Gastrocnemius medialis (tissue), 4 donors: ENCODE data around the gene EPS15. TPM values are rescaled to one million over a fixed set of nuclear protein-coding genes. Genes with fewer than 3 reads are reported as not detected.

Experiments used
- ATAC-seq, 2 donors: fragments of 150-250 bp; one replicate each; pipeline ENCODE4 v1.9.1; 2016
- DNase-seq, 2 donors: peaks; one replicate each; pipeline ENCODE4 v3.0.0-alpha.2; 2019
- H3K27ac ChIP-seq, 4 donors: fragments of 200-600 bp; sonication (generic); 1 replicate in 1 of 4; 2 replicates in 3 of 4; pipeline ENCODE4 v1.5.1; 2016 to 2018; ENCODE audit warnings: mild to moderate bottlenecking in 2 of 4, moderate library complexity in 1 of 4
- H3K27me3 ChIP-seq, 3 donors: fragments of 200-600 bp; sonication (generic) in 2 of 3; 1 replicate in 1 of 3; 2 replicates in 2 of 3; pipeline versions ENCODE4 v1.5.1 to v1.6.0; 2016 to 2019; ENCODE audit warnings: mild to moderate bottlenecking in 1 of 3, moderate library complexity in 1 of 3
- H3K36me3 ChIP-seq, 2 donors: fragments of 200-600 bp; sonication (generic) in 1 of 2; one replicate each; pipeline ENCODE4 v1.5.1; 2017 to 2018
- H3K4me1 ChIP-seq, 2 donors: fragments of 200-600 bp; sonication (generic) in 1 of 2; one replicate each; pipeline ENCODE4 v1.5.1; 2016 to 2017; ENCODE audit warnings: mild to moderate bottlenecking in 2 of 2
- H3K4me3 ChIP-seq, 4 donors: fragments of 200-600 bp; sonication (generic) in 3 of 4; 1 replicate in 1 of 4; 2 replicates in 3 of 4; pipeline ENCODE4 v1.5.1; 2016 to 2019; ENCODE audit warnings: mild to moderate bottlenecking in 2 of 4
- H3K9me3 ChIP-seq, 3 donors: fragments of 200-600 bp; sonication (generic) in 2 of 3; 1 replicate in 1 of 3; 2 replicates in 2 of 3; pipeline ENCODE4 v1.5.1; 2016 to 2019
- CTCF ChIP-seq, 5 experiments: fragments of 450-650 bp in 3 of 5; fragments of 200-600 bp in 2 of 5; sonication (generic) in 2 of 5; IDR thresholded peaks in 4 of 5; conservative IDR thresholded peaks in 1 of 5; 1 replicate in 4 of 5; 2 replicates in 1 of 5; pipeline ENCODE4 v1.5.1; 2016 to 2019; ENCODE audit warnings: antibody characterized with exemption in 5 of 5, mild to moderate bottlenecking in 3 of 5, moderate library complexity in 3 of 5
- POLR2A ChIP-seq, 2 donors: fragments of 450-650 bp; IDR thresholded peaks; one replicate each; pipeline ENCODE4 v1.6.1; 2017; ENCODE audit warnings: antibody characterized with exemption in 2 of 2, mild to moderate bottlenecking in 2 of 2, moderate library complexity in 2 of 2
- in situ Hi-C, 4 donors: fragments of 200-750 bp; cut with MboI; loops; one replicate each; pipeline versions ENCODE4 v1.15.0 to v1.8.0; 2017; ENCODE audit warnings: low sequenced_read_pairs in 4 of 4
- intact Hi-C: fragments of 100-400 bp; cut with DNase I; formaldehyde crosslinking; loops from one replicate; pipeline ENCODE4 v1.15.1; 2023; ENCODE audit warnings: low total_unique reads
- total RNA-seq, 4 donors: library from RNA; depleted of rRNA; stranded (reverse); fragments of >200 nt; gene quantifications; one replicate each; pipeline versions ENCODE4 v1.1.0 to v1.2.3, GENCODE V29; 2016

The EPS15 gene
- total RNA-seq, 4 donors from 2014 or later = 44.8 to 121 (median 71.0) TPM

- H3K4me3 ChIP-seq = no peak overlapping the region
- no peak for DNase-seq
- intact Hi-C loops = no loop called here
- TF ChIP-seq POLR2A (IDR thresholded peaks at IDR 0.05) (no peak), CTCF (IDR thresholded peaks at IDR 0.05 in 4 of 5, conservative IDR thresholded peaks at IDR 0.05 in 1 of 5) (no peak)
- in situ Hi-C loops = no loop called here
- no peaks in the 10 kb centered on the region for H3K9me3 ChIP-seq
- no peaks in the 10 kb centered on the region for H3K36me3 ChIP-seq
- peaks cover 0 to 3% of the 10 kb centered on the region in 2 donors for H3K4me1 ChIP-seq
- H3K27ac ChIP-seq = no peak overlapping the region
- no peaks in the 10 kb centered on the region for H3K27me3 ChIP-seq
- ATAC-seq = no peak
Measured at GRCh38 chr1:51525295-51525694, 6.2 kb upstream of the EPS15 start.

- no peak for DNase-seq
- no peak overlapping the region for H3K27ac ChIP-seq
- no peaks in the 10 kb centered on the region for H3K36me3 ChIP-seq
- in situ Hi-C loops = loop anchor here in 1 of 4 donors (25.0 kb wide), 1 partner anchor 113 kb away; no protein-coding TSS in a partner anchor
- peaks cover 0 to 3% of the 10 kb centered on the region in 2 donors for H3K4me1 ChIP-seq
- ATAC-seq = no peak
- TF ChIP-seq CTCF (IDR thresholded peaks at IDR 0.05 in 4 of 5, conservative IDR thresholded peaks at IDR 0.05 in 1 of 5) = no peak
- TF ChIP-seq POLR2A (IDR thresholded peaks at IDR 0.05) = no peak
- intact Hi-C loops = no loop called here
- H3K4me3 ChIP-seq = no peak overlapping the region
- no peaks in the 10 kb centered on the region for H3K9me3 ChIP-seq
- no peaks in the 10 kb centered on the region for H3K27me3 ChIP-seq
Measured at GRCh38 chr1:51524817-51525216, 5.8 kb upstream of the EPS15 start.

GRCh38 chr1:51523931-51524330 lies 4.9 kb upstream of the EPS15 start:
- DNase-seq (no peak), ATAC-seq (no peak)
- Histone ChIP-seq H3K36me3 (no peaks in the 10 kb centered on the region), H3K4me1 (peaks cover 0 to 3% of the 10 kb centered on the region in 2 donors), H3K27me3 (no peaks in the 10 kb centered on the region), H3K4me3 (no peak overlapping the region), H3K27ac (no peak overlapping the region), H3K9me3 (no peaks in the 10 kb centered on the region)
- intact Hi-C loops (no loop called here), in situ Hi-C loops (loop anchor here in 1 of 4 donors (25.0 kb wide), 1 partner anchor 112 kb away; no protein-coding TSS in a partner anchor)
- TF ChIP-seq CTCF (IDR thresholded peaks at IDR 0.05 in 4 of 5, conservative IDR thresholded peaks at IDR 0.05 in 1 of 5) (no peak), POLR2A (IDR thresholded peaks at IDR 0.05) (no peak)

- Histone ChIP-seq H3K27ac (peak overlapping the region in 2 of 4 donors; percentile 3 to 97), H3K4me3 (no peak overlapping the region), H3K4me1 (peaks cover 19% of the 10 kb centered on the region in 2 donors), H3K27me3 (no peaks in the 10 kb centered on the region), H3K36me3 (no peaks in the 10 kb centered on the region), H3K9me3 (no peaks in the 10 kb centered on the region)
- intact Hi-C loops = no loop called here
- TF ChIP-seq CTCF (IDR thresholded peaks at IDR 0.05 in 4 of 5, conservative IDR thresholded peaks at IDR 0.05 in 1 of 5) = no peak
- TF ChIP-seq POLR2A (IDR thresholded peaks at IDR 0.05) = no peak
- ATAC-seq = no peak
- DNase-seq = no peak
- in situ Hi-C loops = loop anchor here in 1 of 4 donors (25.0 kb wide), 1 partner anchor 108 kb away; no protein-coding TSS in a partner anchor
Measured at GRCh38 chr1:51520700-51521248, 1.7 kb upstream of the EPS15 start.
